IMR-90 (cell line): Measurements from ENCODE around the gene DENND6A. TPM values are rescaled to one million over a fixed set of nuclear protein-coding genes. Genes with fewer than 3 reads are reported as not detected.

Source experiments
- ATAC-seq: fragments of 200-7000 bp; cut with Tn5 transposase; 2 replicates; pipeline ENCODE4 v1.9.1; 2020; ENCODE audit warnings: low read depth, mild to moderate bottlenecking, moderate library complexity
- Bru-seq: library from RNA; stranded (reverse); fragments of 400-500 nt; gene quantifications from one replicate; lab custom pipeline; 2021; lab: Mats Ljungman, UMichigan
- BruChase-seq, 2 experiments: library from RNA; stranded (reverse); fragments of 400-500 nt; gene quantifications; one replicate each; lab custom pipeline; 2021; lab: Mats Ljungman, UMichigan
- BruUV-seq: library from RNA; stranded (reverse); fragments of 400-500 nt; replicated peaks from 2 replicates; lab custom pipeline; 2021; lab: Mats Ljungman, UMichigan
- CTCF ChIA-PET: fragments of 300-600 bp; formaldehyde crosslinking; extraction: SDS; loops from one replicate; lab custom pipeline; 2021; ENCODE audit warnings: antibody characterized with exemption; lab: Yijun Ruan, JAX
- POLR2A ChIA-PET: fragments of 300-600 bp; sonication (Branson Sonifier 250); formaldehyde crosslinking; loops from one replicate; lab custom pipeline; 2022; ENCODE audit warnings: antibody characterized with exemption; ENCODE audit not compliant: unreplicated experiment; lab: Charles Lee
- DNase-seq: peaks from one replicate; pipeline ENCODE4 v3.0.0; 2013
- H2AFZ ChIP-seq: replicated peaks from 2 replicates; pipeline ENCODE3; 2013; ENCODE audit warnings: low read length, mild to moderate bottlenecking; ENCODE audit not compliant: poor library complexity
- H2AK5ac ChIP-seq: 2 replicates; pipeline ENCODE4 v1.6.1; 2013; ENCODE audit warnings: low read depth, low read length, inconsistent platforms
- H2AK9ac ChIP-seq: replicated peaks from 2 replicates; pipeline ENCODE3; 2013; ENCODE audit warnings: mild to moderate bottlenecking, low read depth, low read length, moderate library complexity; ENCODE audit not compliant: poor library complexity
- H2BK120ac ChIP-seq: 2 replicates; pipeline ENCODE4 v1.6.1; 2013; ENCODE audit warnings: low read depth, low read length, inconsistent platforms
- H2BK15ac ChIP-seq: 3 replicates; pipeline ENCODE4 v1.6.1; 2013; ENCODE audit warnings: low read depth, low read length, inconsistent platforms
- H2BK20ac ChIP-seq: 2 replicates; pipeline ENCODE4 v1.6.1; 2013; ENCODE audit warnings: low read depth, mild to moderate bottlenecking, inconsistent platforms, low read length, moderate library complexity
- H2BK5ac ChIP-seq: 2 replicates; pipeline ENCODE4 v1.6.1; 2013; ENCODE audit warnings: mild to moderate bottlenecking, low read depth, low read length, inconsistent platforms; ENCODE audit not compliant: poor library complexity, severe bottlenecking
- H3K14ac ChIP-seq: replicated peaks from 2 replicates; pipeline ENCODE4 v1.6.1; 2013; ENCODE audit warnings: low read depth, low read length, inconsistent platforms
- H3K18ac ChIP-seq: 2 replicates; pipeline ENCODE4 v1.6.1; 2013; ENCODE audit warnings: low read depth, low read length, control low read depth
- H3K23ac ChIP-seq: 2 replicates; pipeline ENCODE4 v1.6.1; 2013; ENCODE audit warnings: low read depth, low read length, inconsistent platforms
- H3K27ac ChIP-seq: 2 replicates; pipeline ENCODE4 v1.5.1; 2013; ENCODE audit warnings: mild to moderate bottlenecking, control low read depth, low read length; ENCODE audit not compliant: insufficient read depth
- H3K27me3 ChIP-seq: 2 replicates; pipeline ENCODE4 v1.6.1; 2013; ENCODE audit warnings: low read length; ENCODE audit not compliant: control insufficient read depth, insufficient read depth
- H3K36me3 ChIP-seq: 2 replicates; pipeline ENCODE4 v1.6.1; 2013; ENCODE audit warnings: low read length, mixed read lengths; ENCODE audit not compliant: control insufficient read depth, insufficient read depth
- H3K4ac ChIP-seq: 2 replicates; pipeline ENCODE4 v1.6.1; 2013; ENCODE audit warnings: low read depth, low read length, inconsistent platforms
- H3K4me1 ChIP-seq: 2 replicates; pipeline ENCODE4 v1.6.1; 2013; ENCODE audit warnings: low read length, mixed read lengths; ENCODE audit not compliant: control insufficient read depth, insufficient read depth
- H3K4me2 ChIP-seq: 2 replicates; pipeline ENCODE4 v1.6.1; 2013; ENCODE audit warnings: low read depth, mild to moderate bottlenecking, control low read depth, low read length, moderate library complexity
- H3K4me3 ChIP-seq: 2 replicates; pipeline ENCODE4 v1.5.1; 2013; ENCODE audit warnings: low read depth, mild to moderate bottlenecking, control low read depth, low read length, moderate library complexity; ENCODE audit not compliant: insufficient read depth
- H3K56ac ChIP-seq: 2 replicates; pipeline ENCODE4 v1.6.1; 2013; ENCODE audit warnings: low read length, inconsistent platforms; ENCODE audit not compliant: insufficient read depth; ENCODE audit errors: extremely low read depth
- H3K79me1 ChIP-seq, 2 experiments: 2 replicates each; pipeline ENCODE4 v1.6.1; 2013; ENCODE audit warnings: low read length in 2 of 2, inconsistent platforms in 1 of 2, low read depth in 1 of 2
- H3K9ac ChIP-seq: 2 replicates; pipeline ENCODE4 v1.6.1; 2013; ENCODE audit warnings: low read depth, low read length, control low read depth
- H3K9me1 ChIP-seq: 2 replicates; pipeline ENCODE4 v1.6.1; 2013; ENCODE audit warnings: low read length, inconsistent platforms; ENCODE audit not compliant: insufficient read depth
- H3K9me3 ChIP-seq: 2 replicates; pipeline ENCODE4 v1.6.1; 2013; ENCODE audit warnings: low read length; ENCODE audit not compliant: control insufficient read depth, insufficient read depth
- H4K20me1 ChIP-seq: 2 replicates; pipeline ENCODE4 v1.6.1; 2013; ENCODE audit warnings: low read length, inconsistent platforms; ENCODE audit not compliant: insufficient read depth
- H4K5ac ChIP-seq: 2 replicates; pipeline ENCODE4 v1.6.1; 2013; ENCODE audit warnings: mild to moderate bottlenecking, low read depth, low read length, control low read depth
- H4K8ac ChIP-seq, 2 experiments: 2 replicates each; pipeline ENCODE4 v1.6.1; 2013; ENCODE audit warnings: low read depth in 2 of 2, low read length in 2 of 2, control low read depth in 1 of 2, inconsistent platforms in 1 of 2
- H4K91ac ChIP-seq: 2 replicates; pipeline ENCODE4 v1.6.1; 2013; ENCODE audit warnings: low read depth, low read length, inconsistent platforms; ENCODE audit not compliant: insufficient read depth
- BHLHE40 ChIP-seq: fragments of 150-350 bp; IDR thresholded peaks from 2 replicates; pipeline ENCODE4 v1.6.1; 2016; ENCODE audit warnings: mild to moderate bottlenecking, low read depth, low read length
- CEBPB ChIP-seq: IDR thresholded peaks from 2 replicates; pipeline ENCODE4 v1.6.1; 2012; ENCODE audit warnings: low read depth, low read length, improper control_type of control experiment
- CHD1 ChIP-seq: IDR thresholded peaks from 2 replicates; pipeline ENCODE4 v1.6.1; 2012; ENCODE audit warnings: low read depth, low read length, improper control_type of control experiment
- ELK1 ChIP-seq: fragments of 150-350 bp; IDR thresholded peaks from 2 replicates; pipeline ENCODE4 v1.6.1; 2016; ENCODE audit warnings: low read depth, mild to moderate bottlenecking, low read length, moderate library complexity, borderline replicate concordance
- FOS ChIP-seq: fragments of 150-350 bp; IDR thresholded peaks from 2 replicates; pipeline ENCODE4 v1.6.1; 2016; ENCODE audit warnings: low read depth, low read length
- MAFK ChIP-seq: IDR thresholded peaks from 2 replicates; pipeline ENCODE4 v1.6.1; 2012; ENCODE audit warnings: low read depth, low read length, improper control_type of control experiment
- MAZ ChIP-seq: IDR thresholded peaks from 2 replicates; pipeline ENCODE4 v1.6.1; 2012; ENCODE audit warnings: low read depth, mild to moderate bottlenecking, low read length, improper control_type of control experiment, moderate library complexity, borderline replicate concordance
- MXI1 ChIP-seq: IDR thresholded peaks from 2 replicates; pipeline ENCODE4 v1.6.1; 2012; ENCODE audit warnings: low read depth, mild to moderate bottlenecking, low read length, moderate library complexity, borderline replicate concordance
- NFE2L2 ChIP-seq: fragments of 150-350 bp; IDR thresholded peaks from 2 replicates; pipeline ENCODE4 v1.6.1; 2016; ENCODE audit warnings: low read depth, mild to moderate bottlenecking, low read length
- POLR2A ChIP-seq: IDR thresholded peaks from 2 replicates; pipeline ENCODE4 v1.6.1; 2012; ENCODE audit warnings: mild to moderate bottlenecking, low read depth, low read length
- RAD21 ChIP-seq: IDR thresholded peaks from 2 replicates; pipeline ENCODE4 v1.6.1; 2012; ENCODE audit warnings: low read length, improper control_type of control experiment
- SMC3 ChIP-seq: fragments of 150-350 bp; IDR thresholded peaks from 2 replicates; pipeline ENCODE4 v1.6.1; 2016; ENCODE audit warnings: low read depth, mild to moderate bottlenecking, antibody characterized with exemption, low read length, moderate library complexity
- USF2 ChIP-seq: fragments of 150-350 bp; IDR thresholded peaks from 2 replicates; pipeline ENCODE4 v1.6.1; 2017; ENCODE audit warnings: mild to moderate bottlenecking, antibody characterized with exemption, low read length, low read depth
- WGBS, 2 experiments: methylation state at CpG; one replicate each; pipeline versions ENCODE4 v1.1.5 to v1.1.7; 2013; ENCODE audit warnings: missing lambda C conversion rate in 2 of 2; ENCODE audit not compliant: insufficient read length in 1 of 2; ENCODE audit errors: extremely low coverage in 2 of 2; 5-methylcytosine and 5-hydroxymethylcytosine counted together
- dilution Hi-C: fragments of 300-500 bp; cut with HindIII; formaldehyde crosslinking; loops from one replicate; pipeline ENCODE4 v1.14.3; 2018; ENCODE audit warnings: low sequenced_read_pairs; ENCODE audit not compliant: unreplicated experiment
- in situ Hi-C: fragments of 300-500 bp; cut with MboI; formaldehyde crosslinking; loops from 3 replicates; pipeline ENCODE4 v1.14.3; 2019; ENCODE audit warnings: low sequenced_read_pairs, inconsistent platforms, mixed read lengths
- intact Hi-C: fragments of 100-400 bp; cut with micrococcal nuclease; formaldehyde crosslinking; loops from 2 replicates; pipeline ENCODE4 v1.10.0; 2022
- long read RNA-seq: library from polyadenylated mRNA; unstranded; transcript quantifications from one replicate; pipeline ENCODE4 v2.0.0, GENCODE V29; 2021; ENCODE audit not compliant: unreplicated experiment
- polyA plus RNA-seq, 3 experiments: library from polyadenylated mRNA; depleted of rRNA; stranded (reverse); fragments of >200 nt; gene quantifications; 2 replicates each; pipeline ENCODE4 v1.2.3, GENCODE V29; 2012; ENCODE audit warnings: low replicate concordance in 1 of 3
- total RNA-seq: library from RNA; depleted of rRNA; stranded (reverse); fragments of >200 nt; gene quantifications from 2 replicates; pipeline ENCODE4 v1.2.3, GENCODE V29; 2012; rRNA removed

The DENND6A gene
- total RNA-seq (9.0 and 10.3 TPM in 2 replicates), polyA plus RNA-seq (2012; rRNA removed) (3.5 and 3.8 TPM in 2 replicates), Bru-seq, nascent RNA (percentile 78 among the genes with signal in this experiment), BruChase-seq, experiment 1, labeled RNA remaining after a 6-hour chase (percentile 85 among the genes with signal in this experiment), BruChase-seq, experiment 2, labeled RNA remaining after a 2-hour chase (percentile 82 among the genes with signal in this experiment)
- polyA plus RNA-seq (2012; cell fraction: cytosol; rRNA removed): 0.64 and 1.2 TPM in 2 replicates
- polyA plus RNA-seq (2012; cell fraction: nucleus; rRNA removed; ENCODE audit: low replicate concordance): 1.3 and 7.0 TPM in 2 replicates
- long read RNA-seq, partial matches to known transcripts: 1 of 3 reads
- long read RNA-seq, other reads (novel, unspliced or antisense): 2 of 3 reads

GRCh38 chr3:57692396-57693147 lies at the start of gene DENND6A:
DENND6A (minus strand) TSS chr3:57693077; CDS start chr3:57693018, 59 bp downstream.
- Histone ChIP-seq H3K18ac (peak within 1 kb of the TSS; percentile 88), H4K5ac (peak within 1 kb of the TSS; percentile 90), H3K36me3 (no peaks in the 10 kb centered on the region), H4K8ac (peak within 1 kb of the TSS; percentile 75 to 94), H3K56ac (peak within 1 kb of the TSS; percentile 79), H3K9ac (peak within 1 kb of the TSS; percentile 76), H2BK5ac (peak within 1 kb of the TSS; percentile 83), H2AK5ac (peak within 1 kb of the TSS; percentile 71), H3K27me3 (no peaks in the 10 kb centered on the region), H4K91ac (peak within 1 kb of the TSS; percentile 73), H2BK20ac (no peak within 1 kb of the TSS), H4K20me1 (peaks cover 13% of the 10 kb centered on the region; the same call in 1 of the 2 replicates), H2AK9ac (peak within 1 kb of the TSS; percentile 6), H3K4me2 (peak within 1 kb of the TSS; percentile 99), H2BK120ac (peak within 1 kb of the TSS; percentile 32; the same call in 1 of the 2 replicates), H3K9me3 (no peaks in the 10 kb centered on the region), H3K4ac (peak within 1 kb of the TSS; percentile 87), H3K27ac (peak within 1 kb of the TSS; percentile 81), H2AFZ (peak within 1 kb of the TSS; percentile 88), H3K14ac (peak within 1 kb of the TSS; percentile 79), H3K4me3 (peak within 1 kb of the TSS; percentile 77), H3K4me1 (no peaks in the 10 kb centered on the region), H3K23ac (peak within 1 kb of the TSS; percentile 89), H2BK15ac (peak within 1 kb of the TSS; percentile 18; the same call in 1 of the 3 replicates), H3K9me1 (peaks cover 7% of the 10 kb centered on the region), H3K79me1 (peaks cover 18 to 40% of the 10 kb centered on the region in 2 experiments)
- BruUV-seq: no TSS peak
- 0% methylated on average over 47 of the region's 71 CpGs; no CpG with 5 or more reads in 1 of the 2 experiments for WGBS, 2 experiments
- POLR2A ChIA-PET: no interaction called here
- intact Hi-C loops: loop anchor here (1.0 kb wide), 1 partner anchor 66 kb away; no protein-coding TSS in a partner anchor
- ATAC-seq: peak; percentile 96
- dilution Hi-C loops: no loop called here
- in situ Hi-C loops: no loop called here
- DNase-seq: peak; percentile 86
- CTCF ChIA-PET: no interaction called here
- TF ChIP-seq RAD21 (no peak), CHD1 (no peak), POLR2A (peak; percentile 80), CEBPB (no peak), MXI1 (peak; percentile 13; the same call in 1 of the 2 replicates), FOS (0 out of 2 replicates have a peak, but pooled peaks have one; percentile 15), USF2 (no peak; the same call in 1 of the 2 replicates), MAZ (peak; percentile 87; the same call in 1 of the 2 replicates), BHLHE40 (peak; percentile 82; the same call in 1 of the 2 replicates), MAFK (no peak), SMC3 (no peak), ELK1 (no peak), NFE2L2 (no peak)
